ENCODE measurements around the gene ALG12. TPM values are rescaled to one million over a fixed set of nuclear protein-coding genes. Genes with fewer than 3 reads are reported as not detected.

The ALG12 gene
- total and polyA plus RNA-seq, 2 donors (not counting 1 experiment from before 2014, with no cell fraction given) = 15.2 to 16.6 TPM

DNA sequence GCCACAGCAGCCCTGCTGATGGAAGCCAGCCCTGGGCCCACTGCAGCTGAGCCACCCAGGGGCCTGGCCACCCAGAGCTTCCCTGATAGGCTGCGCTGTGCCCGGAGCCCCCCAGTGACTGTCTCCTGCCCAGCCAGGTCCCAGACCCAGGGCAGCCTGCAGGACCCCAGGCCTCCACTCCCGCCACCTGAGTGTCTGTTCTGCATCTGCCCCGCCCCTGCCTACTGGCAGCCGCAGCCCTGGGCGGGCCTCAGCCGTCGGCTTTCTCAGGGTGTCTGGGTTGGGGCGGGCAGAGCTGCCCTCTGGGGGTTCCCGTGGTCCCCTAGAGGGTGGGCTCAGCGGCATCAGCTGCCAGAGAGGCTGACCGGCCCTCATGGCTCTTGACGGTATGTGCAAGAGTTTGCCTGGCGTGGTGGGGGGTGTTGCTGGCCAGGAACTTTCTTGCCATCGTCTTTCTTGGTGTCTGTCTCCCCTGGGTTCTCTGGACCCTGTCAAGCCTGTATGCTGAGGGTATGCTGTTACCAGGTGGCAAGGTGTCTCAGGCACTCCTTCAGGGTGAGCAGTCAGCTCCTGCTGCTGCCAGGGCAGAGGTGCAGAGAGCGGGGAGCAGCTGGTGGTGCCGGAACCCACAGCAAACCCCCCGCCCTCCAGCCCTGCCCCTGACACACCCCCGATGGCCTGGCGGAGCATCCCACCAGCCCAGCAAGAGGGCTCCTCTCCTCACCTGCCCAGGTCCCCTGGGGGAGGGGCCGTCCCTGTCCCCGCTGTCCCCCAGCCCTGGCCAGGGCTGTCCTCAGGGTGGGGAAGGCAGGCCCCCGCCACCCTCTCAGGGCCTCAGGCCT, 30.1 kb upstream of the ALG12 start:
- intact Hi-C loops (cut with micrococcal nuclease) = no loop called here
- no peak overlapping the region for H3K4me2 ChIP-seq (replicated peaks; ENCODE audit: low read depth, low read length, poor library complexity, severe bottlenecking)
- no peak overlapping the region for H3K27ac Mint-ChIP-seq

DNA sequence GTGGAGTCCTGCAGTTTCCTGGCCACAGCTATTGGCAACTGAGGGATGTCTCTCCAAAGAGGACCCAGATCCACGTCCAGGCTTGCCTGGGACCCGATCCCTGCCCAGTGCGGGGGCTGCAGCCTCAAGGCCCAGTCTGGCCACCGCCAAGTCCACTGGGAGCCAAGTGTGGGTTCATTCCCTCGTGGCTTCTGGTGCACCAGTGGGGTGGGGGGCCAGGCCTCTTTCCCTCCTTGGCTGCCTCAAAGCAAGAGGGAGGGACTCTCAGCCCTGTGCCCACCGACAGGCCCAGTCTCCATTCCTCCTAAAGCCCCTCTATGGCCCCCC, 29.0 kb upstream of the ALG12 start:
- no peaks in the 10 kb centered on the region for H3K36me3 ChIP-seq (replicated peaks in 1 of 2; ENCODE audit: control extremely low read depth in 1 of 2, control insufficient read depth in 1 of 2, extremely low read depth in 1 of 2, insufficient read depth in 2 of 2, low read length in 1 of 2)
- TF ChIP-seq EZH2 (IDR thresholded peaks at IDR 0.05; ENCODE audit: borderline replicate concordance, insufficient read depth, low read depth, low read length, poor library complexity, severe bottlenecking) = no peak
- TF ChIP-seq, protein P1, sequence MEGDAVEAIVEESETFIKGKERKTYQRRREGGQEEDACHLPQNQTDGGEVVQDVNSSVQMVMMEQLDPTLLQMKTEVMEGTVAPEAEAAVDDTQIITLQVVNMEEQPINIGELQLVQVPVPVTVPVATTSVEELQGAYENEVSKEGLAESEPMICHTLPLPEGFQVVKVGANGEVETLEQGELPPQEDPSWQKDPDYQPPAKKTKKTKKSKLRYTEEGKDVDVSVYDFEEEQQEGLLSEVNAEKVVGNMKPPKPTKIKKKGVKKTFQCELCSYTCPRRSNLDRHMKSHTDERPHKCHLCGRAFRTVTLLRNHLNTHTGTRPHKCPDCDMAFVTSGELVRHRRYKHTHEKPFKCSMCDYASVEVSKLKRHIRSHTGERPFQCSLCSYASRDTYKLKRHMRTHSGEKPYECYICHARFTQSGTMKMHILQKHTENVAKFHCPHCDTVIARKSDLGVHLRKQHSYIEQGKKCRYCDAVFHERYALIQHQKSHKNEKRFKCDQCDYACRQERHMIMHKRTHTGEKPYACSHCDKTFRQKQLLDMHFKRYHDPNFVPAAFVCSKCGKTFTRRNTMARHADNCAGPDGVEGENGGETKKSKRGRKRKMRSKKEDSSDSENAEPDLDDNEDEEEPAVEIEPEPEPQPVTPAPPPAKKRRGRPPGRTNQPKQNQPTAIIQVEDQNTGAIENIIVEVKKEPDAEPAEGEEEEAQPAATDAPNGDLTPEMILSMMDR (IDR thresholded peaks at IDR 0.05) = no peak
- H3K27ac Mint-ChIP-seq = no peak overlapping the region
- peaks cover 11 to 29% of the 10 kb centered on the region in 2 donors for H3K4me1 ChIP-seq (ENCODE audit: control insufficient read depth in 2 of 2, insufficient read depth in 2 of 2, low read length in 2 of 2)
- H3K4me3 ChIP-seq (ENCODE audit: control extremely low read depth in 1 of 5, extremely low read depth in 1 of 5, insufficient read depth in 1 of 5, low read depth in 2 of 5, low read length in 4 of 5) = no peak overlapping the region
- H3K27ac ChIP-seq (ENCODE audit: low read length in 2 of 2) = no peak overlapping the region
- no peaks in the 10 kb centered on the region for H3K9me3 Mint-ChIP-seq (ENCODE audit: insufficient read depth)
- DNase-seq (no peak), ATAC-seq (ENCODE audit: low read depth) (no peak)
- CTCF ChIA-PET = interaction anchor here (1.2 to 1.6 kb wide), 3 partner anchors 11 to 83 kb away, joined by 4 to 5 read pairs (median 5); no protein-coding TSS in a partner anchor
- H3K9ac ChIP-seq (ENCODE audit: low read length) = no peak overlapping the region
- H3K4me2 ChIP-seq (replicated peaks; ENCODE audit: low read depth, low read length, poor library complexity, severe bottlenecking) = no peak overlapping the region
- WGBS (ENCODE audit: insufficient coverage) = 91% methylated on average over 6 of the region's 6 CpGs
- no peaks in the 10 kb centered on the region for H3K27me3 Mint-ChIP-seq
- peaks cover 9% of the 10 kb centered on the region for H3K4me1 Mint-ChIP-seq
- no peaks in the 10 kb centered on the region for H3K79me2 ChIP-seq (ENCODE audit: control insufficient read depth, insufficient read depth, low read length)
- POLR2A ChIA-PET = interaction anchor here (1.2 to 2.3 kb wide), 2 partner anchors 11 to 16 kb away, joined by 5 to 22 read pairs; no protein-coding TSS in a partner anchor
- H2AFZ ChIP-seq (ENCODE audit: insufficient read depth, low read depth, low read length, poor library complexity, severe bottlenecking) = no peak overlapping the region
- no peaks in the 10 kb centered on the region for H3K27me3 ChIP-seq (replicated peaks in 1 of 4; ENCODE audit: control extremely low read depth in 1 of 4, control insufficient read depth in 3 of 4, insufficient read depth in 4 of 4, low read length in 3 of 4)
- no peaks in the 10 kb centered on the region for H4K20me1 ChIP-seq (ENCODE audit: control insufficient read depth, insufficient read depth, low read length, poor library complexity, severe bottlenecking)
- H3K4me3 Mint-ChIP-seq = no peak overlapping the region
- intact Hi-C loops (cut with micrococcal nuclease) = no loop called here
- peaks cover 0 to 18% (median 3%) of the 10 kb centered on the region in 3 donors for H3K9me3 ChIP-seq (ENCODE audit: control extremely low read depth in 1 of 3, control insufficient read depth in 2 of 3, insufficient read depth in 1 of 3, low read length in 2 of 3)

More for the DNA sequence above, 30.1 kb upstream of the ALG12 start:
- DNase-seq = no peak
- ATAC-seq (ENCODE audit: low read depth) = no peak
- H3K9me3 Mint-ChIP-seq (ENCODE audit: insufficient read depth) = no peaks in the 10 kb centered on the region
- H3K4me1 ChIP-seq (ENCODE audit: control insufficient read depth in 2 of 2, insufficient read depth in 2 of 2, low read length in 2 of 2) = peaks cover 11 to 29% of the 10 kb centered on the region in 2 donors
- H3K4me3 ChIP-seq (ENCODE audit: control extremely low read depth in 1 of 5, extremely low read depth in 1 of 5, insufficient read depth in 1 of 5, low read depth in 2 of 5, low read length in 4 of 5) = no peak overlapping the region
- no peaks in the 10 kb centered on the region for H3K79me2 ChIP-seq (ENCODE audit: control insufficient read depth, insufficient read depth, low read length)
- ChIA-PET POLR2A (interaction anchor here (1.1 to 2.3 kb wide), 2 partner anchors 9 to 12 kb away, joined by 5 to 22 read pairs; no protein-coding TSS in a partner anchor), CTCF (no interaction called here)
- TF ChIP-seq EZH2 (IDR thresholded peaks at IDR 0.05; ENCODE audit: borderline replicate concordance, insufficient read depth, low read depth, low read length, poor library complexity, severe bottlenecking) = no peak
- TF ChIP-seq, protein P1 (IDR thresholded peaks at IDR 0.05) = no peak
- peaks cover 0 to 18% (median 3%) of the 10 kb centered on the region in 3 donors for H3K9me3 ChIP-seq (ENCODE audit: control extremely low read depth in 1 of 3, control insufficient read depth in 2 of 3, insufficient read depth in 1 of 3, low read length in 2 of 3)
- no peaks in the 10 kb centered on the region for H3K27me3 ChIP-seq (replicated peaks in 1 of 4; ENCODE audit: control extremely low read depth in 1 of 4, control insufficient read depth in 3 of 4, insufficient read depth in 4 of 4, low read length in 3 of 4)
- H3K4me1 Mint-ChIP-seq = peaks cover 9% of the 10 kb centered on the region
- no peak overlapping the region for H2AFZ ChIP-seq (ENCODE audit: insufficient read depth, low read depth, low read length, poor library complexity, severe bottlenecking)
- no peaks in the 10 kb centered on the region for H3K36me3 ChIP-seq (replicated peaks in 1 of 2; ENCODE audit: control extremely low read depth in 1 of 2, control insufficient read depth in 1 of 2, extremely low read depth in 1 of 2, insufficient read depth in 2 of 2, low read length in 1 of 2)
- H3K4me3 Mint-ChIP-seq = no peak overlapping the region
- no peak overlapping the region for H3K27ac ChIP-seq (ENCODE audit: low read length in 2 of 2)
- H4K20me1 ChIP-seq (ENCODE audit: control insufficient read depth, insufficient read depth, low read length, poor library complexity, severe bottlenecking) = no peaks in the 10 kb centered on the region
- H3K9ac ChIP-seq (ENCODE audit: low read length) = no peak overlapping the region
- no peaks in the 10 kb centered on the region for H3K27me3 Mint-ChIP-seq
- 88% methylated on average over 19 of the region's 23 CpGs for WGBS (ENCODE audit: insufficient coverage)

Measured in B cell (primary cell).